Measurements from ENCODE around the gene FHIP2A. TPM values are rescaled to one million over a fixed set of nuclear protein-coding genes. Genes with fewer than 3 reads are reported as not detected.

Gene FHIP2A
- total and polyA plus RNA-seq, 12 donors = 8.1 to 39.6 (median 25.2) TPM

GRCh38 chr10:114816308-114816707, 5.3 kb upstream of the FHIP2A start:
- intact Hi-C loops (cut with DNase I) = no loop called here
- no peak for DNase-seq
- Histone ChIP-seq H3K27me3 (no peaks in the 10 kb centered on the region), H3K36me3 (replicated peaks in 1 of 2) (no peaks in the 10 kb centered on the region), H3K4me1 (replicated peaks in 1 of 2) (peaks cover 0 to 5% of the 10 kb centered on the region in 2 donors), H3K9me3 (replicated peaks in 1 of 3) (no peaks in the 10 kb centered on the region), H3K27ac (no peak overlapping the region), H3K4me3 (no peak overlapping the region)
- no peak for TF ChIP-seq CTCF (IDR thresholded peaks at IDR 0.05)
- no peak for TF ChIP-seq POLR2A (IDR thresholded peaks at IDR 0.05)
- 77 to 91% (median 84%) methylated on average over 7 of the region's 7 CpGs for WGBS, 4 donors

GRCh38 chr10:114819322-114819721, 2.3 kb upstream of the FHIP2A start:
- intact Hi-C loops (cut with DNase I) = no loop called here
- Histone ChIP-seq H3K4me1 (replicated peaks in 1 of 2) (peaks cover 13 to 19% of the 10 kb centered on the region in 2 donors), H3K9me3 (replicated peaks in 1 of 3) (no peaks in the 10 kb centered on the region), H3K36me3 (replicated peaks in 1 of 2) (no peaks in the 10 kb centered on the region), H3K27ac (no peak overlapping the region), H3K4me3 (no peak overlapping the region), H3K27me3 (no peaks in the 10 kb centered on the region)
- 76 to 95% (median 90%) methylated on average over 1 of the region's 1 CpG for whole genome bisulfite sequencing, 4 donors
- DNase-seq = no peak
- TF ChIP-seq CTCF (IDR thresholded peaks at IDR 0.05) = no peak

GRCh38 chr10:114821915-114822443, 399 bp downstream of the FHIP2A start:
- DNase-seq = peak in 3 of 7 donors; percentile 24 to 59 (median 53)

GRCh38 chr10:114822444-114823076, 980 bp downstream of the FHIP2A start:
- no peaks in the 10 kb centered on the region for H3K9me3 ChIP-seq (replicated peaks in 1 of 3)
- H3K36me3 ChIP-seq (replicated peaks in 1 of 2) = no peaks in the 10 kb centered on the region
- WGBS, 4 donors = 0 to 1% (median 1%) methylated on average over 14 to 22 of the region's 22 CpGs
- H3K4me1 ChIP-seq (replicated peaks in 1 of 2) = peaks cover 35 to 46% of the 10 kb centered on the region in 2 donors
- H3K4me3 ChIP-seq = peak overlapping the region; percentile 28 to 96 (median 82)
- no peaks in the 10 kb centered on the region for H3K27me3 ChIP-seq
- intact Hi-C loops (cut with DNase I) = no loop called here
- peak overlapping the region; percentile 86 to 97 (median 96) for H3K27ac ChIP-seq
- peak; percentile 16 to 57 (median 32) for DNase-seq
- TF ChIP-seq POLR2A (IDR thresholded peaks at IDR 0.05) (peak in 1 of 2 donors; percentile 52), CTCF (IDR thresholded peaks at IDR 0.05) (no peak)

More at GRCh38 chr10:114821915-114822443, 399 bp downstream of the FHIP2A start:
- Histone ChIP-seq H3K4me3 (peak overlapping the region; percentile 84 to 96 (median 86)), H3K27ac (peak overlapping the region; percentile 86 to 97 (median 96)), H3K27me3 (no peaks in the 10 kb centered on the region), H3K9me3 (replicated peaks in 1 of 3) (no peaks in the 10 kb centered on the region), H3K36me3 (replicated peaks in 1 of 2) (no peaks in the 10 kb centered on the region), H3K4me1 (replicated peaks in 1 of 2) (peaks cover 35 to 45% of the 10 kb centered on the region in 2 donors)
- peak in 1 of 6 experiments; percentile 29 for TF ChIP-seq CTCF (IDR thresholded peaks at IDR 0.05)
- TF ChIP-seq POLR2A (IDR thresholded peaks at IDR 0.05) = no peak
- 0% methylated on average over 3 to 60 of the region's 60 CpGs for WGBS, 4 donors
- intact Hi-C loops (cut with DNase I) = no loop called here
